PC-3 (cell line): ENCODE results near the gene BACE1.

Experiments used
- EZH2 ChIP-seq: fragments of 300-600 bp; sonication (generic); IDR thresholded peaks from one replicate; pipeline ENCODE4 v1.6.1; 2017; ENCODE audit warnings: antibody characterized with exemption, mild to moderate bottlenecking, low read length; ENCODE audit not compliant: unreplicated experiment
- EZH2phosphoT487 ChIP-seq: fragments of 300-600 bp; sonication (generic); IDR thresholded peaks from 2 replicates; pipeline ENCODE4 v1.6.1; 2018; ENCODE audit warnings: mild to moderate bottlenecking, antibody characterized with exemption, low read length, borderline replicate concordance
- TF ChIP-seq, protein P1 (sequence below): fragments of 300-600 bp; sonication (generic); conservative IDR thresholded peaks from 2 replicates; pipeline ENCODE4 v1.5.1; 2017; ENCODE audit warnings: antibody characterized with exemption, low read depth, mild to moderate bottlenecking, low read length

DNA sequence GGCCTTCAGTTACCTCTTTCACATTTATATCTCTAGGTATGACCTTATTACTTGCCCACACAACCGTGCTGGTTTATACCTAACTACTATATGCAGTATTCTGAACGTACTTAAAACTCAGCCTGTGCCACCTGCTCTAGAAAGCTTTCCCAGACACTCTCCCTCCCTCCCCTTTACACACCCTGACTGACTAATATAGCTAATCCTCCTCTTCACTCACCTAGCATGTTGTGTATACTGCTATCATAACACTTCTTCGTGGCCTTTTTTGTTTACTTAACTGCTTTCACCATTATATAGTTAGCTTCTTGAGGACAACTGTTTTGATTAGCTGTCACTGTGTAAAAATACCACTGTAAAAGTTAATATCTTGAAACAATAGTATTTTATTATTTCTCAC is 60.1 kb downstream of the BACE1 start:
- TF ChIP-seq, protein P1, sequence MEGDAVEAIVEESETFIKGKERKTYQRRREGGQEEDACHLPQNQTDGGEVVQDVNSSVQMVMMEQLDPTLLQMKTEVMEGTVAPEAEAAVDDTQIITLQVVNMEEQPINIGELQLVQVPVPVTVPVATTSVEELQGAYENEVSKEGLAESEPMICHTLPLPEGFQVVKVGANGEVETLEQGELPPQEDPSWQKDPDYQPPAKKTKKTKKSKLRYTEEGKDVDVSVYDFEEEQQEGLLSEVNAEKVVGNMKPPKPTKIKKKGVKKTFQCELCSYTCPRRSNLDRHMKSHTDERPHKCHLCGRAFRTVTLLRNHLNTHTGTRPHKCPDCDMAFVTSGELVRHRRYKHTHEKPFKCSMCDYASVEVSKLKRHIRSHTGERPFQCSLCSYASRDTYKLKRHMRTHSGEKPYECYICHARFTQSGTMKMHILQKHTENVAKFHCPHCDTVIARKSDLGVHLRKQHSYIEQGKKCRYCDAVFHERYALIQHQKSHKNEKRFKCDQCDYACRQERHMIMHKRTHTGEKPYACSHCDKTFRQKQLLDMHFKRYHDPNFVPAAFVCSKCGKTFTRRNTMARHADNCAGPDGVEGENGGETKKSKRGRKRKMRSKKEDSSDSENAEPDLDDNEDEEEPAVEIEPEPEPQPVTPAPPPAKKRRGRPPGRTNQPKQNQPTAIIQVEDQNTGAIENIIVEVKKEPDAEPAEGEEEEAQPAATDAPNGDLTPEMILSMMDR = no peak
- TF ChIP-seq EZH2phosphoT487 = no peak
- no peak for TF ChIP-seq EZH2
